Transverse colon (tissue), 4 donors: Measurements from ENCODE around the gene CNOT3. TPM values are rescaled to one million over a fixed set of nuclear protein-coding genes. Genes with fewer than 3 reads are reported as not detected.

ENCODE experiments used
- DNase-seq: peaks from one replicate; pipeline ENCODE4 v3.0.0-alpha.2; 2019
- H3K27ac ChIP-seq, 4 donors: fragments of 200-600 bp; sonication (generic); 2 replicates each; pipeline ENCODE4 v1.5.1; 2016 to 2018; ENCODE audit warnings: inconsistent platforms in 4 of 4
- H3K27me3 ChIP-seq: fragments of 200-600 bp; sonication (generic); 2 replicates; pipeline ENCODE4 v1.5.1; 2017; ENCODE audit warnings: inconsistent platforms
- H3K36me3 ChIP-seq, 4 donors: fragments of 200-600 bp; sonication (generic); 2 replicates each; pipeline ENCODE4 v1.5.1; 2017 to 2019; ENCODE audit warnings: inconsistent platforms in 4 of 4
- H3K4me1 ChIP-seq, 4 donors: fragments of 200-600 bp; sonication (generic); 2 replicates each; pipeline ENCODE4 v1.5.1; 2017 to 2020; ENCODE audit warnings: inconsistent platforms in 4 of 4
- H3K4me3 ChIP-seq, 4 donors: fragments of 200-600 bp; sonication (generic); 1 replicate in 1 of 4; 2 replicates in 3 of 4; pipeline versions ENCODE4 v1.5.1 to v1.6.1; 2017 to 2019; ENCODE audit warnings: inconsistent platforms in 4 of 4
- H3K9me3 ChIP-seq, 2 donors: fragments of 200-600 bp; sonication (generic); 2 replicates each; pipeline ENCODE4 v1.5.1; 2017 to 2019; ENCODE audit warnings: inconsistent platforms in 2 of 2
- CTCF ChIP-seq, 5 experiments: fragments of 200-600 bp in 3 of 5; fragments of 450-650 bp in 2 of 5; sonication (generic) in 3 of 5; IDR thresholded peaks; 1 replicate in 2 of 5; 2 replicates in 3 of 5; pipeline ENCODE4 v1.5.1; 2016 to 2017; ENCODE audit warnings: antibody characterized with exemption in 5 of 5, inconsistent platforms in 3 of 5, mild to moderate bottlenecking in 2 of 5, moderate library complexity in 1 of 5
- EP300 ChIP-seq: sonication (generic); formaldehyde crosslinking; IDR thresholded peaks from one replicate; pipeline ENCODE4 v1.6.1; 2017; ENCODE audit warnings: antibody characterized with exemption, low read depth
- POLR2A ChIP-seq: fragments of 450-650 bp; IDR thresholded peaks from one replicate; pipeline ENCODE4 v1.6.1; 2016; ENCODE audit warnings: antibody characterized with exemption, mild to moderate bottlenecking, moderate library complexity
- POLR2AphosphoS5 ChIP-seq, 3 donors: sonication (generic); formaldehyde crosslinking; IDR thresholded peaks; one replicate each; pipeline ENCODE4 v1.6.1; 2016; ENCODE audit warnings: antibody characterized with exemption in 3 of 3
- WGBS, 2 donors: methylation state at CpG; one replicate each; pipeline ENCODE4 v1.1.5; 2018; ENCODE audit warnings: low coverage in 1 of 2; 5-methylcytosine and 5-hydroxymethylcytosine counted together
- in situ Hi-C, 4 donors: fragments of 200-750 bp; cut with MboI; loops; one replicate each; pipeline versions ENCODE4 v1.15.0 to v1.15.1; 2017; ENCODE audit warnings: low sequenced_read_pairs in 3 of 4, low pct_ligation_motif_present in 1 of 4, low pct_unique_long_range_greater_than_20kb in 1 of 4
- intact Hi-C: fragments of 100-400 bp; cut with DNase I; formaldehyde crosslinking; loops from one replicate; pipeline ENCODE4 v1.15.1; 2023; ENCODE audit warnings: low total_unique reads
- total RNA-seq, 4 donors: library from RNA; depleted of rRNA; stranded (reverse); fragments of >200 nt; gene quantifications; one replicate each; pipeline ENCODE4 v1.1.0, GENCODE V29; 2016

CNOT3 gene
- total RNA-seq: 10 to 100 TPM; 28.1 to 85.7 (median 32.1) TPM

- WGBS, 2 donors: 0% methylated on average over 56 of the region's 103 CpGs; no CpG with 5 or more reads in 1 of the 2 donors
- peaks cover 17 to 42% (median 31%) of the 10 kb centered on the region in 4 donors for H3K4me1 ChIP-seq
- H3K27me3 ChIP-seq: no peaks in the 10 kb centered on the region
- peaks cover 0 to 6% (median 3%) of the 10 kb centered on the region in 4 donors for H3K36me3 ChIP-seq
- TF ChIP-seq POLR2A (peak; percentile 78), CTCF (IDR thresholded peaks at IDR 0.05) (peak in 2 of 5 experiments; percentile 7 to 16), EP300 (no peak), POLR2AphosphoS5 (IDR thresholded peaks at IDR 0.05) (peak; percentile 86 to 93 (median 86))
- H3K27ac ChIP-seq: peak within 1 kb of the TSS; percentile 88 to 99 (median 94)
- in situ Hi-C loops: no loop called here
- no peaks in the 10 kb centered on the region for H3K9me3 ChIP-seq
- DNase-seq: peak; percentile 43
- H3K4me3 ChIP-seq: peak within 1 kb of the TSS; percentile 99 to 100 (median 100)
- intact Hi-C loops: no loop called here
Observed at GRCh38 chr19:54137699-54138488, at the start of gene CNOT3. TSS of gene CNOT3 (plus strand) at chr19:54137762. CDS start at chr19:54142979, 5,217 bp downstream.

GRCh38 chr19:54094426-54095000, 43.0 kb upstream of the CNOT3 start:
- Histone ChIP-seq H3K36me3 (no peaks in the 10 kb centered on the region), H3K27me3 (peaks cover 10% of the 10 kb centered on the region), H3K27ac (no peak overlapping the region), H3K4me3 (no peak overlapping the region), H3K4me1 (peaks cover 7 to 19% (median 8%) of the 10 kb centered on the region in 4 donors), H3K9me3 (no peaks in the 10 kb centered on the region)
- intact Hi-C loops: no loop called here
- in situ Hi-C loops: no loop called here
- no peak for DNase-seq
- TF ChIP-seq EP300 (no peak), POLR2A (no peak), CTCF (IDR thresholded peaks at IDR 0.05) (no peak), POLR2AphosphoS5 (IDR thresholded peaks at IDR 0.05) (no peak)
- WGBS, 2 donors: 81 to 91% methylated on average over 4 to 17 of the region's 17 CpGs

GRCh38 chr19:54095136-54095858, 42.3 kb upstream of the CNOT3 start:
- 71% methylated on average over 22 of the region's 22 CpGs; no CpG with 5 or more reads in 1 of the 2 donors for WGBS, 2 donors
- peaks cover 3% of the 10 kb centered on the region for H3K27me3 ChIP-seq
- peaks cover 7 to 19% (median 8%) of the 10 kb centered on the region in 4 donors for H3K4me1 ChIP-seq
- H3K36me3 ChIP-seq: no peaks in the 10 kb centered on the region
- in situ Hi-C loops (no loop called here), intact Hi-C loops (no loop called here)
- TF ChIP-seq EP300 (no peak), POLR2AphosphoS5 (IDR thresholded peaks at IDR 0.05) (no peak), POLR2A (no peak), CTCF (IDR thresholded peaks at IDR 0.05) (no peak)
- H3K4me3 ChIP-seq: peak overlapping the region in 3 of 4 donors; percentile 13 to 56 (median 26)
- no peaks in the 10 kb centered on the region for H3K9me3 ChIP-seq
- DNase-seq: no peak
- peak overlapping the region in 1 of 4 donors; percentile 77 for H3K27ac ChIP-seq
